GM23338 (cell line): ENCODE measurements around the gene FAM171A2. TPM values are rescaled to one million over a fixed set of nuclear protein-coding genes. Genes with fewer than 3 reads are reported as not detected.
"Not testable (repeated sequence)": the region's sequence is repeated elsewhere in the genome, so short reads cannot be mapped to it uniquely, and the experiment has no call there.

ENCODE experiments used
- ATAC-seq: fragments of 200-7000 bp; cut with Tn5 transposase; 3 replicates; pipeline ENCODE4 v1.9.1; 2020
- DNase-seq: peaks from one replicate; pipeline ENCODE4 v3.0.0-alpha.2; 2015; ENCODE audit warnings: low spot score
- H2AFZ ChIP-seq: fragments of 200-600 bp; sonication (generic); 2 replicates; pipeline ENCODE4 v1.8.0; 2016; ENCODE audit warnings: antibody characterized with exemption, mild to moderate bottlenecking, moderate library complexity
- H3F3A ChIP-seq: fragments of 200-600 bp; sonication (generic); replicated peaks from 2 replicates; pipeline ENCODE4 v1.8.0; 2017; ENCODE audit warnings: antibody characterized with exemption, mixed run types, low read depth
- H3K27ac ChIP-seq: fragments of 200-600 bp; sonication (generic); 2 replicates; pipeline ENCODE4 v1.6.1; 2016; ENCODE audit warnings: low read depth
- H3K27me3 ChIP-seq: fragments of 200-600 bp; sonication (generic); 2 replicates; pipeline ENCODE4 v1.8.0; 2016; ENCODE audit warnings: mild to moderate bottlenecking, mixed run types, moderate library complexity; ENCODE audit not compliant: insufficient read depth
- H3K36me3 ChIP-seq: fragments of 200-600 bp; sonication (generic); 2 replicates; pipeline ENCODE4 v1.8.0; 2016; ENCODE audit warnings: mild to moderate bottlenecking; ENCODE audit not compliant: insufficient read depth
- H3K4me1 ChIP-seq: fragments of 200-600 bp; sonication (generic); 2 replicates; pipeline ENCODE4 v1.8.0; 2016; ENCODE audit warnings: mild to moderate bottlenecking, moderate library complexity; ENCODE audit not compliant: insufficient read depth
- H3K4me2 ChIP-seq: fragments of 200-600 bp; sonication (generic); 2 replicates; pipeline ENCODE4 v1.7.1; 2017; ENCODE audit warnings: mixed run types
- H3K4me3 ChIP-seq: fragments of 200-600 bp; sonication (generic); 2 replicates; pipeline ENCODE4 v1.6.1; 2016; ENCODE audit warnings: mixed run types
- H3K79me2 ChIP-seq: fragments of 200-600 bp; sonication (generic); replicated peaks from 2 replicates; pipeline ENCODE4 v1.8.0; 2017; ENCODE audit warnings: mild to moderate bottlenecking; ENCODE audit not compliant: insufficient read depth
- H3K9me2 ChIP-seq: fragments of 200-600 bp; sonication (generic); 2 replicates; pipeline ENCODE4 v1.8.0; 2017; ENCODE audit not compliant: insufficient read depth
- H4K20me1 ChIP-seq: fragments of 200-600 bp; sonication (generic); replicated peaks from 2 replicates; pipeline ENCODE4 v1.8.0; 2017; ENCODE audit warnings: mild to moderate bottlenecking; ENCODE audit not compliant: insufficient read depth
- H3K27ac Mint-ChIP-seq: 2 replicates; pipeline ENCODE4 v1.8.0; 2020; ENCODE audit warnings: inconsistent platforms, mild to moderate bottlenecking, moderate library complexity, mixed read lengths
- H3K27me3 Mint-ChIP-seq: 3 replicates; pipeline ENCODE4 v1.8.0; 2022; ENCODE audit warnings: low read depth, mild to moderate bottlenecking, moderate library complexity, mixed read lengths, inconsistent platforms; ENCODE audit not compliant: insufficient read depth, poor library complexity
- H3K36me3 Mint-ChIP-seq: 3 replicates; pipeline ENCODE4 v1.8.0; 2021; ENCODE audit warnings: low read depth, mild to moderate bottlenecking, inconsistent platforms, moderate library complexity, mixed read lengths
- H3K4me1 Mint-ChIP-seq: 3 replicates; pipeline ENCODE4 v1.8.0; 2020; ENCODE audit warnings: mild to moderate bottlenecking, inconsistent platforms, mixed read lengths
- H3K4me3 Mint-ChIP-seq: 3 replicates; pipeline ENCODE4 v1.8.0; 2021; ENCODE audit warnings: moderate library complexity, mild to moderate bottlenecking, inconsistent platforms, mixed read lengths
- H3K9me3 Mint-ChIP-seq: 3 replicates; pipeline ENCODE4 v1.8.0; 2020; ENCODE audit warnings: moderate library complexity, mild to moderate bottlenecking, inconsistent platforms, mixed read lengths
- CREB1 ChIP-seq: fragments of 250-450 bp; sonication (Bioruptor Pico); IDR thresholded peaks from 2 replicates; pipeline ENCODE4 v1.5.0; 2020; ENCODE audit warnings: low read depth, mild to moderate bottlenecking, moderate library complexity
- ETS1 ChIP-seq: IDR thresholded peaks from 2 replicates; pipeline ENCODE4 v1.6.1; 2016; ENCODE audit warnings: antibody characterized with exemption
- EZH2phosphoT487 ChIP-seq: fragments of 200-600 bp; sonication (generic); IDR thresholded peaks from one replicate; pipeline ENCODE4 v1.8.1; 2018; ENCODE audit warnings: antibody characterized with exemption; ENCODE audit not compliant: unreplicated experiment
- REST ChIP-seq: IDR thresholded peaks from one replicate; pipeline ENCODE4 v1.6.1; 2018; ENCODE audit warnings: antibody characterized with exemption; ENCODE audit not compliant: unreplicated experiment
- STAT1 ChIP-seq: IDR thresholded peaks from one replicate; pipeline ENCODE4 v1.6.1; 2016; ENCODE audit warnings: antibody characterized with exemption; ENCODE audit not compliant: unreplicated experiment
- ZNF331 ChIP-seq: fragments of 250-450 bp; sonication (Bioruptor Pico); IDR thresholded peaks from 2 replicates; pipeline ENCODE4 v1.5.0; 2020; ENCODE audit warnings: low read depth, mild to moderate bottlenecking, moderate library complexity
- polyA plus RNA-seq: library from polyadenylated mRNA; unstranded; fragments of >200 nt; fragmentation: Nextera tagmentation; extraction: Ambion mirVana; gene quantifications from 2 replicates; pipeline ENCODE4 v1.2.1, GENCODE V29; 2016
- total RNA-seq: library from RNA; depleted of rRNA; stranded (reverse); fragments of >200 nt; shearing (Covaris generic); gene quantifications from 2 replicates; pipeline ENCODE4 v1.2.3, GENCODE V29; 2014

FAM171A2 gene
- total and polyA plus RNA-seq, 2 experiments from 2014 or later, result 4.1 to 35.4 TPM

GRCh38 chr17:44348234-44348987, 15.2 kb downstream of the FAM171A2 start:
- Histone ChIP-seq H3K27ac (no peak overlapping the region), H2AFZ (no peak overlapping the region), H3F3A (peaks cover 3% of the 10 kb centered on the region; the same call in 1 of the 2 replicates), H3K4me1 (peaks cover 7% of the 10 kb centered on the region; the same call in 1 of the 2 replicates), H3K36me3 (no peaks in the 10 kb centered on the region), H3K4me3 (no peak overlapping the region), H3K4me2 (no peak overlapping the region), H3K9me2 (no peaks in the 10 kb centered on the region), H3K27me3 (peaks cover 6% of the 10 kb centered on the region; the same call in 1 of the 2 replicates), H4K20me1 (peaks cover 3% of the 10 kb centered on the region; the same call in 1 of the 2 replicates), H3K79me2 (peaks cover 4% of the 10 kb centered on the region; the same call in 1 of the 2 replicates)
- H3K4me3 Mint-ChIP-seq, result no peak overlapping the region
- peaks cover 8% of the 10 kb centered on the region; the same call in 2 of the 3 replicates for H3K36me3 Mint-ChIP-seq
- ATAC-seq (no peak), DNase-seq (no peak)
- H3K27me3 Mint-ChIP-seq, result peaks cover 26% of the 10 kb centered on the region
- H3K27ac Mint-ChIP-seq, result no peak overlapping the region
- peaks cover 3% of the 10 kb centered on the region; the same call in 1 of the 3 replicates for H3K9me3 Mint-ChIP-seq
- H3K4me1 Mint-ChIP-seq, result peaks cover 12% of the 10 kb centered on the region
- TF ChIP-seq STAT1 (no peak), ETS1 (no peak), ZNF331 (CRISPR knock-in tag) (no peak), EZH2phosphoT487 (no peak), CREB1 (CRISPR knock-in tag) (no peak), REST (no peak)

- H3F3A ChIP-seq, H3K4me3 ChIP-seq, H3K9me3 Mint-ChIP-seq, H3K36me3 ChIP-seq, H3K27ac Mint-ChIP-seq, H3K27ac ChIP-seq, H3K27me3 ChIP-seq, H4K20me1 ChIP-seq, DNase-seq, H2AFZ ChIP-seq, H3K4me3 Mint-ChIP-seq, H3K4me2 ChIP-seq, H3K36me3 Mint-ChIP-seq, H3K4me1 ChIP-seq, H3K79me2 ChIP-seq, H3K9me2 ChIP-seq, ATAC-seq, H3K4me1 Mint-ChIP-seq: not testable (repeated sequence)
- peaks cover 17% of the 10 kb centered on the region for H3K27me3 Mint-ChIP-seq
Observed at GRCh38 chr17:44347206-44348055, 16.2 kb downstream of the FAM171A2 start.
